ENCODE measurements around the gene IL1RL2. TPM values are rescaled to one million over a fixed set of nuclear protein-coding genes. Genes with fewer than 3 reads are reported as not detected.

The IL1RL2 gene
- total RNA-seq, 1 experiment from 2014 or later: not detected

DNA sequence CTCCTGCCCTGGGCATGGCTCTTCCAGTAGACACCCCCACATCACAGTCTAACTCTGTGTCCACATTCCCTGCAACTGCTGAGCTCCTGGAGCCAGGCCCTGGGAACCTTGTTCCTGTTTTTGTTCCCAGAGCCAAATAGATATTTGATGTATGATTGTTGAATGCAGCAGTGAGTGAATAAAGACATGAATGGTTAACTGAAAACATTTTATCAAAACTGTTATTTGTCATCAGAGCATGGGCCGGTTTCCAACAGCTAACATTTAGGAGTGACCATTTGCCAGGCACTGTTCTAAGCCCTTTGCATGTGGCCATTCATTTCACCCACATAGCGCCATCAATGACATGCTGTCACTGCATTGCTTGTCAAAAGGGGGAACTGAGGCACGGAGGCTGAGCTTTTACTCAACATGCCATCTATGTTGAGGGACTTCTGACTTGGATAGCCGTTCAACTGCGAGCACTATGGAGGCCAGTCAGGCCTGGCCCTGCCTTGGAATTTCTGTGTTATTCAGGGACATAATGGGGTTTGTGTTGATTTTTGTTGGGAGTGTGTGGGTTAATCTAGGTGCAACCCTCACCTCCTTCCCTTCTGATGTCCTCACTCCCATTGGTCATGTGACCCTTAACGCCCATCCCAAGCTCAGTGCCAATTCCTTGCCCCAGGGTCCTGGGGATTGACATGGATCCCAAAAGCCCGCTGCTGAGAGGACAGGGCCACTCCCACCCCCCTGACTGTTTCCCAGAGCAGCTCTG is 31.7 kb upstream of the IL1RL2 start:
- H3K4me3 ChIP-seq (ENCODE audit: low read depth in 2 of 2, low read length in 2 of 2): no peak overlapping the region
- no peaks in the 10 kb centered on the region for H3K4me1 ChIP-seq (ENCODE audit: control insufficient read depth, insufficient read depth, low read length)
- H3K9me3 ChIP-seq (ENCODE audit: control insufficient read depth, insufficient read depth, low read depth, low read length): no peaks in the 10 kb centered on the region
- ChIA-PET CTCF (no interaction called here), POLR2A (no interaction called here)
- TF ChIP-seq, protein P1, sequence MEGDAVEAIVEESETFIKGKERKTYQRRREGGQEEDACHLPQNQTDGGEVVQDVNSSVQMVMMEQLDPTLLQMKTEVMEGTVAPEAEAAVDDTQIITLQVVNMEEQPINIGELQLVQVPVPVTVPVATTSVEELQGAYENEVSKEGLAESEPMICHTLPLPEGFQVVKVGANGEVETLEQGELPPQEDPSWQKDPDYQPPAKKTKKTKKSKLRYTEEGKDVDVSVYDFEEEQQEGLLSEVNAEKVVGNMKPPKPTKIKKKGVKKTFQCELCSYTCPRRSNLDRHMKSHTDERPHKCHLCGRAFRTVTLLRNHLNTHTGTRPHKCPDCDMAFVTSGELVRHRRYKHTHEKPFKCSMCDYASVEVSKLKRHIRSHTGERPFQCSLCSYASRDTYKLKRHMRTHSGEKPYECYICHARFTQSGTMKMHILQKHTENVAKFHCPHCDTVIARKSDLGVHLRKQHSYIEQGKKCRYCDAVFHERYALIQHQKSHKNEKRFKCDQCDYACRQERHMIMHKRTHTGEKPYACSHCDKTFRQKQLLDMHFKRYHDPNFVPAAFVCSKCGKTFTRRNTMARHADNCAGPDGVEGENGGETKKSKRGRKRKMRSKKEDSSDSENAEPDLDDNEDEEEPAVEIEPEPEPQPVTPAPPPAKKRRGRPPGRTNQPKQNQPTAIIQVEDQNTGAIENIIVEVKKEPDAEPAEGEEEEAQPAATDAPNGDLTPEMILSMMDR (IDR thresholded peaks at IDR 0.05): no peak
- TF ChIP-seq SIN3A (IDR thresholded peaks at IDR 0.05; ENCODE audit: borderline replicate concordance, insufficient read depth, low read depth, low read length) (no peak), TCF7L2 (IDR thresholded peaks at IDR 0.05; ENCODE audit: low read depth, low read length) (no peak), POLR2AphosphoS5 (IDR thresholded peaks at IDR 0.05; ENCODE audit: low read depth, low read length) (no peak)
- TF ChIP-seq, protein P2, sequence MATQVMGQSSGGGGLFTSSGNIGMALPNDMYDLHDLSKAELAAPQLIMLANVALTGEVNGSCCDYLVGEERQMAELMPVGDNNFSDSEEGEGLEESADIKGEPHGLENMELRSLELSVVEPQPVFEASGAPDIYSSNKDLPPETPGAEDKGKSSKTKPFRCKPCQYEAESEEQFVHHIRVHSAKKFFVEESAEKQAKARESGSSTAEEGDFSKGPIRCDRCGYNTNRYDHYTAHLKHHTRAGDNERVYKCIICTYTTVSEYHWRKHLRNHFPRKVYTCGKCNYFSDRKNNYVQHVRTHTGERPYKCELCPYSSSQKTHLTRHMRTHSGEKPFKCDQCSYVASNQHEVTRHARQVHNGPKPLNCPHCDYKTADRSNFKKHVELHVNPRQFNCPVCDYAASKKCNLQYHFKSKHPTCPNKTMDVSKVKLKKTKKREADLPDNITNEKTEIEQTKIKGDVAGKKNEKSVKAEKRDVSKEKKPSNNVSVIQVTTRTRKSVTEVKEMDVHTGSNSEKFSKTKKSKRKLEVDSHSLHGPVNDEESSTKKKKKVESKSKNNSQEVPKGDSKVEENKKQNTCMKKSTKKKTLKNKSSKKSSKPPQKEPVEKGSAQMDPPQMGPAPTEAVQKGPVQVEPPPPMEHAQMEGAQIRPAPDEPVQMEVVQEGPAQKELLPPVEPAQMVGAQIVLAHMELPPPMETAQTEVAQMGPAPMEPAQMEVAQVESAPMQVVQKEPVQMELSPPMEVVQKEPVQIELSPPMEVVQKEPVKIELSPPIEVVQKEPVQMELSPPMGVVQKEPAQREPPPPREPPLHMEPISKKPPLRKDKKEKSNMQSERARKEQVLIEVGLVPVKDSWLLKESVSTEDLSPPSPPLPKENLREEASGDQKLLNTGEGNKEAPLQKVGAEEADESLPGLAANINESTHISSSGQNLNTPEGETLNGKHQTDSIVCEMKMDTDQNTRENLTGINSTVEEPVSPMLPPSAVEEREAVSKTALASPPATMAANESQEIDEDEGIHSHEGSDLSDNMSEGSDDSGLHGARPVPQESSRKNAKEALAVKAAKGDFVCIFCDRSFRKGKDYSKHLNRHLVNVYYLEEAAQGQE (IDR thresholded peaks at IDR 0.05; ENCODE audit: insufficient read depth in 1 of 2, low read depth in 2 of 2, low read length in 1 of 2): no peak
- in situ Hi-C loops (cut with HindIII; ENCODE audit: low pct_unique_long_range_greater_than_20kb, low sequenced_read_pairs) (no loop called here), intact Hi-C loops (cut with micrococcal nuclease; ENCODE audit: unreplicated experiment) (no loop called here)
- H3K36me3 ChIP-seq (ENCODE audit: control insufficient read depth, insufficient read depth, low read length): no peaks in the 10 kb centered on the region
- H3K27ac ChIP-seq (ENCODE audit: low read length): no peak overlapping the region
- H3K27me3 ChIP-seq (ENCODE audit: control insufficient read depth, insufficient read depth, low read length): no peaks in the 10 kb centered on the region
- DNase-seq (ENCODE audit: low read depth, low spot score) (no peak), ATAC-seq (no peak)
- no TSS peak for BruUV-seq (replicated peaks)

DNA sequence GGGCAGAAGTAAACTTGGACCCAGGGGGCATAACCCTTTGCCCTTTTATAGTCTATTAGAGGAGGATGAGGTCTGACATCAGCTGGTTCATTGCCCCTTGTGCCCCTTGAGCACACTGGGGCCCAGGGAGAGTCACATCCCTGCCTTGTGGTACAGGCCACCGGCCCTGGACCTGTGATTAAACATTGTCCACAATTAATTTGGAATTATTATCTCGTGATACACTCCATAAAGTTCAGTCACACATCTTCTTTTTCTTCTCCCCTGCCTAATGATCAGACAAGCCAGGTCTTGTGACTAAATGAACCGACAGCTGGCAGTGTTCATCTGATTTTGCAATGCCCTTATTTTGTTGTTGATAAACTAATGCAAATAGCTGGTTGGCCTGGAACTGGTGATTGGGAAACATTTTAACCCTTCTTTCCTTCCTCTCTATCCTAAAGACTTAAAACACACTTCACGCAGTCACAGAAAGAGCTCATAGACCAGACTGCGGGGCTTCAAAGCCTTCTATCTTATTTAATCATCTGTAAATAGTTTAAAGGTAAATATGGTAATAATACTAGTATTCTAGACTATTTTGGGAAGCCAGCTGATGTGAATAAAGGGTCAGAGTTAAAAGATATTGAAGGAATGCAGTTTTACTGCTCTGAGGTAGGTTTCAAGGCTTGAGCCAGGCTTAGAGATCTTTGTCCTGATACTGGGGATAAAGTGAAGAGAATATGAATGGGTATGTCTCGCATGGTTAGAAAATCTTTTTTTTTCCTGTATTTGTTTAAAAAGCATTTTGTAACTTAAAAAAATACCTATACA is 30.9 kb upstream of the IL1RL2 start:
- no peak for ATAC-seq

More for the DNA sequence above, 30.9 kb upstream of the IL1RL2 start:
- Histone ChIP-seq H3K36me3 (ENCODE audit: control insufficient read depth, insufficient read depth, low read length) (no peaks in the 10 kb centered on the region), H3K27me3 (ENCODE audit: control insufficient read depth, insufficient read depth, low read length) (no peaks in the 10 kb centered on the region), H3K9me3 (ENCODE audit: control insufficient read depth, insufficient read depth, low read depth, low read length) (no peaks in the 10 kb centered on the region), H3K4me1 (ENCODE audit: control insufficient read depth, insufficient read depth, low read length) (no peaks in the 10 kb centered on the region), H3K27ac (ENCODE audit: low read length) (no peak overlapping the region), H3K4me3 (ENCODE audit: low read depth in 2 of 2, low read length in 2 of 2) (no peak overlapping the region)
- in situ Hi-C loops (cut with HindIII; ENCODE audit: low pct_unique_long_range_greater_than_20kb, low sequenced_read_pairs): no loop called here
- TF ChIP-seq TCF7L2 (IDR thresholded peaks at IDR 0.05; ENCODE audit: low read depth, low read length) (no peak), POLR2AphosphoS5 (IDR thresholded peaks at IDR 0.05; ENCODE audit: low read depth, low read length) (no peak), SIN3A (IDR thresholded peaks at IDR 0.05; ENCODE audit: borderline replicate concordance, insufficient read depth, low read depth, low read length) (no peak)
- TF ChIP-seq, protein P1 (IDR thresholded peaks at IDR 0.05): no peak
- TF ChIP-seq, protein P2 (IDR thresholded peaks at IDR 0.05; ENCODE audit: insufficient read depth in 1 of 2, low read depth in 2 of 2, low read length in 1 of 2): no peak
- intact Hi-C loops (cut with micrococcal nuclease; ENCODE audit: unreplicated experiment): no loop called here
- ChIA-PET POLR2A (no interaction called here), CTCF (interaction anchor here (0.7 kb wide), 1 partner anchor 14 kb away, joined by 4 read pairs; no protein-coding TSS in a partner anchor)
- DNase-seq (ENCODE audit: low read depth, low spot score): no peak
- BruUV-seq (replicated peaks): no TSS peak
